Neural cell (in vitro differentiated cells): Measurements from ENCODE around the gene SLC25A21. TPM values are rescaled to one million over a fixed set of nuclear protein-coding genes. Genes with fewer than 3 reads are reported as not detected.

Source experiments
- H2AFZ ChIP-seq: fragments of 200-600, 300-800 bp; sonication (generic), shearing (Covaris generic); 2 replicates; pipeline ENCODE4 v1.6.0; 2014; ENCODE audit warnings: low read depth, mild to moderate bottlenecking, antibody characterized with exemption, low read length, moderate library complexity
- H3F3A ChIP-seq: fragments of 200-600 bp; shearing (Covaris generic); 2 replicates; pipeline ENCODE4 v1.6.1; 2016; ENCODE audit warnings: mild to moderate bottlenecking, moderate library complexity, mixed read lengths, antibody characterized with exemption, low read length; ENCODE audit not compliant: insufficient read depth, poor library complexity, severe bottlenecking
- H3K27ac ChIP-seq: fragments of 200-600, 300-800 bp; sonication (generic), shearing (Covaris generic); 2 replicates; pipeline ENCODE4 v1.5.1; 2014; ENCODE audit warnings: mild to moderate bottlenecking, low read length, moderate library complexity
- H3K27me3 ChIP-seq: fragments of 300-800, 200-600 bp; sonication (generic), shearing (Covaris generic); 2 replicates; pipeline ENCODE4 v1.6.0; 2014; ENCODE audit warnings: mild to moderate bottlenecking, low read depth, low read length, moderate library complexity; ENCODE audit not compliant: insufficient read depth
- H3K36me3 ChIP-seq: fragments of 300-800, 200-600 bp; sonication (generic), shearing (Covaris generic); 2 replicates; pipeline ENCODE4 v1.5.1; 2014; ENCODE audit warnings: mild to moderate bottlenecking, antibody characterized with exemption, low read length, moderate library complexity; ENCODE audit not compliant: insufficient read depth
- H3K4me2 ChIP-seq: fragments of 300-800, 200-600 bp; sonication (generic), shearing (Covaris generic); 2 replicates; pipeline ENCODE4 v1.6.0; 2014; ENCODE audit warnings: mild to moderate bottlenecking, low read length
- H3K4me3 ChIP-seq: fragments of 300-800, 200-600 bp; sonication (generic), shearing (Covaris generic); 2 replicates; pipeline ENCODE4 v1.5.1; 2014; ENCODE audit warnings: mild to moderate bottlenecking, low read length, moderate library complexity
- H3K79me2 ChIP-seq: fragments of 200-600 bp; shearing (Covaris generic); replicated peaks from 2 replicates; pipeline ENCODE4 v1.6.0; 2014; ENCODE audit warnings: mild to moderate bottlenecking, low read length, moderate library complexity; ENCODE audit not compliant: insufficient read depth
- H3K9ac ChIP-seq: fragments of 300-800, 200-600 bp; sonication (generic), shearing (Covaris generic); 2 replicates; pipeline ENCODE4 v1.6.1; 2016; ENCODE audit warnings: mild to moderate bottlenecking, low read length, mixed read lengths
- H3K9me2 ChIP-seq: fragments of 200-600 bp; shearing (Covaris generic); 2 replicates; pipeline ENCODE4 v1.6.1; 2016; ENCODE audit warnings: mild to moderate bottlenecking, low read length, mixed read lengths; ENCODE audit not compliant: insufficient read depth
- H3K9me3 ChIP-seq: fragments of 200-600, 300-800 bp; sonication (generic), shearing (Covaris generic); 2 replicates; pipeline ENCODE4 v1.6.1; 2016; ENCODE audit warnings: mild to moderate bottlenecking, mixed run types, low read length, moderate library complexity, mixed read lengths
- H4K20me1 ChIP-seq: fragments of 200-600 bp; shearing (Covaris generic); 2 replicates; pipeline ENCODE4 v1.6.1; 2016; ENCODE audit warnings: mild to moderate bottlenecking, mixed run types; ENCODE audit not compliant: insufficient read depth
- CTCF ChIP-seq: fragments of 450-650 bp; IDR thresholded peaks from 2 replicates; pipeline ENCODE4 v1.5.1; 2014; ENCODE audit warnings: antibody characterized with exemption, mild to moderate bottlenecking, moderate library complexity; ENCODE audit not compliant: poor library complexity, severe bottlenecking
- EP300 ChIP-seq: fragments of 450-650 bp; conservative IDR thresholded peaks from 2 replicates; pipeline ENCODE4 v1.6.1; 2014; ENCODE audit warnings: antibody characterized with exemption, mild to moderate bottlenecking, moderate library complexity; ENCODE audit not compliant: poor library complexity, severe bottlenecking
- EZH2 ChIP-seq: fragments of 200-600, 300-800 bp; shearing (Covaris generic), sonication (generic); IDR thresholded peaks from 2 replicates; pipeline ENCODE4 v1.6.1; 2014; ENCODE audit warnings: antibody characterized with exemption, low read length, borderline replicate concordance, mild to moderate bottlenecking; ENCODE audit not compliant: insufficient read depth, poor library complexity, severe bottlenecking
- MXI1 ChIP-seq: fragments of 450-650 bp; conservative IDR thresholded peaks from 2 replicates; pipeline ENCODE4 v1.6.1; 2014; ENCODE audit warnings: antibody characterized with exemption, mild to moderate bottlenecking; ENCODE audit not compliant: poor library complexity, severe bottlenecking
- POLR2AphosphoS5 ChIP-seq: IDR thresholded peaks from 2 replicates; pipeline ENCODE4 v1.6.1; 2012
- RAD21 ChIP-seq: fragments of 450-650 bp; conservative IDR thresholded peaks from 2 replicates; pipeline ENCODE4 v1.6.1; 2014; ENCODE audit warnings: antibody characterized with exemption, mild to moderate bottlenecking, moderate library complexity
- REST ChIP-seq: IDR thresholded peaks from 2 replicates; pipeline ENCODE4 v1.6.1; 2012; ENCODE audit warnings: borderline replicate concordance
- SMC3 ChIP-seq: fragments of 450-650 bp; conservative IDR thresholded peaks from 2 replicates; pipeline ENCODE4 v1.6.1; 2014; ENCODE audit warnings: antibody characterized with exemption, mild to moderate bottlenecking, moderate library complexity; ENCODE audit not compliant: poor library complexity
- TAF1 ChIP-seq: IDR thresholded peaks from 2 replicates; pipeline ENCODE4 v1.6.1; 2012; ENCODE audit warnings: low read depth
- polyA plus RNA-seq: library from polyadenylated mRNA; depleted of rRNA; stranded (reverse); fragments of >200 nt; gene quantifications from 2 replicates; pipeline ENCODE4 v1.2.3, GENCODE V29; 2014

SLC25A21 gene
- polyA plus RNA-seq, 1 donor from 2014 or later: 0.35 TPM

- Histone ChIP-seq H3F3A (no peaks in the 10 kb centered on the region), H3K9me3 (no peaks in the 10 kb centered on the region), H2AFZ (no peak overlapping the region), H3K27ac (no peak overlapping the region), H3K9ac (no peak overlapping the region), H3K4me3 (no peak overlapping the region), H3K4me2 (no peak overlapping the region), H3K79me2 (no peaks in the 10 kb centered on the region), H4K20me1 (no peaks in the 10 kb centered on the region), H3K9me2 (no peaks in the 10 kb centered on the region), H3K27me3 (no peaks in the 10 kb centered on the region), H3K36me3 (no peaks in the 10 kb centered on the region)
- TF ChIP-seq REST: no peak
- no peak for TF ChIP-seq CTCF
- no peak for TF ChIP-seq RAD21
- no peak for TF ChIP-seq EZH2
- TF ChIP-seq TAF1: no peak
- TF ChIP-seq MXI1: no peak
- TF ChIP-seq SMC3: no peak
- TF ChIP-seq POLR2AphosphoS5: no peak
- no peak for TF ChIP-seq EP300
These were observed 198.5 kb downstream of the SLC25A21 start for GRCh38 chr14:36973806-36974442.

GRCh38 chr14:36971263-36971855, 201.0 kb downstream of the SLC25A21 start:
- H2AFZ ChIP-seq: no peak overlapping the region
- no peaks in the 10 kb centered on the region for H3K9me2 ChIP-seq
- TF ChIP-seq CTCF (no peak), REST (no peak), SMC3 (no peak), MXI1 (no peak), EP300 (no peak), TAF1 (no peak), POLR2AphosphoS5 (no peak), EZH2 (no peak), RAD21 (no peak)
- no peaks in the 10 kb centered on the region for H4K20me1 ChIP-seq
- no peaks in the 10 kb centered on the region for H3K36me3 ChIP-seq
- no peak overlapping the region for H3K4me3 ChIP-seq
- no peaks in the 10 kb centered on the region for H3K9me3 ChIP-seq
- H3F3A ChIP-seq: no peaks in the 10 kb centered on the region
- H3K9ac ChIP-seq: no peak overlapping the region
- no peak overlapping the region for H3K27ac ChIP-seq
- H3K4me2 ChIP-seq: no peak overlapping the region
- no peaks in the 10 kb centered on the region for H3K27me3 ChIP-seq
- no peaks in the 10 kb centered on the region for H3K79me2 ChIP-seq
